ENCODE results near the gene FAM234B.

GRCh38 chr12:13116259-13116658, 72.1 kb downstream of the FAM234B start:
- no peak for TF ChIP-seq CTCF (conservative IDR thresholded peaks at IDR 0.05; ENCODE audit: low read depth in 2 of 2)
- no peak for TF ChIP-seq CREB1 (CRISPR knock-in tag; IDR thresholded peaks at IDR 0.05; ENCODE audit: low read depth)
- no peak for TF ChIP-seq EZH2 (IDR thresholded peaks at IDR 0.05; ENCODE audit: low read depth, unreplicated experiment)
- no peak for TF ChIP-seq REST (IDR thresholded peaks at IDR 0.05; ENCODE audit: unreplicated experiment)
- TF ChIP-seq ETS1 (IDR thresholded peaks at IDR 0.05) = no peak

Measured in GM23338 (cell line).